ENCODE results near the gene CFAP45. TPM values are rescaled to one million over a fixed set of nuclear protein-coding genes. Genes with fewer than 3 reads are reported as not detected.

The CFAP45 gene
- total and polyA plus RNA-seq, 2 experiments from 2014 or later: 0.43 TPM; not detected in 1

DNA sequence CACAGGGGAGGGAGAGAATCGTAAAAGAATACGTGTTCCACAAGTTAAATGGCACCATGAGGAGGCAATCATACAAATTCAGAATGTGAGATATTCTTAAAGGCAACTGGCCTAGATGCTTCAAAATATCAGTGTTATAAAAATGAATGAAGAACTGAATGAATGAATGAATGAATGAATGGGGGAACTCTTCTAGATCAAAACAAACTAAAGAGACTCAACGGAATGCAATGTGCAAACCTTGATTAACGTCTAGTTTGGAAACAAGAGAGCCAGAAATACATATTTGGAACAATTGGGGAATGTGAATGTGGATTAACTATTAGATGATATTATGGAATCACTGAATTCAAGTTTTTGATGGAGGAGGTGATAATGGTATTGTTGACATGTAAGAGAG is 16.8 kb downstream of the CFAP45 start:
- Histone ChIP-seq H3K4me2 (no peak overlapping the region), H2AFZ (no peak overlapping the region), H3K4me1 (ENCODE audit: insufficient read depth) (peaks cover 2% of the 10 kb centered on the region), H3K27me3 (no peaks in the 10 kb centered on the region), H3K4me3 (no peak overlapping the region), H3K9me2 (replicated peaks; ENCODE audit: insufficient read depth) (no peaks in the 10 kb centered on the region), H3K9me3 (ENCODE audit: low read depth) (no peaks in the 10 kb centered on the region), H4K20me1 (ENCODE audit: insufficient read depth, poor library complexity, severe bottlenecking) (no peaks in the 10 kb centered on the region), H3K36me3 (replicated peaks; ENCODE audit: insufficient read depth, low read depth) (no peaks in the 10 kb centered on the region), H3K79me2 (no peaks in the 10 kb centered on the region), H3K27ac (no peak overlapping the region)
- WGBS (ENCODE audit: low lambda C conversion rate, missing lambda C conversion rate): 66% methylated on average over 4 of the region's 4 CpGs
- TF ChIP-seq, protein P1, sequence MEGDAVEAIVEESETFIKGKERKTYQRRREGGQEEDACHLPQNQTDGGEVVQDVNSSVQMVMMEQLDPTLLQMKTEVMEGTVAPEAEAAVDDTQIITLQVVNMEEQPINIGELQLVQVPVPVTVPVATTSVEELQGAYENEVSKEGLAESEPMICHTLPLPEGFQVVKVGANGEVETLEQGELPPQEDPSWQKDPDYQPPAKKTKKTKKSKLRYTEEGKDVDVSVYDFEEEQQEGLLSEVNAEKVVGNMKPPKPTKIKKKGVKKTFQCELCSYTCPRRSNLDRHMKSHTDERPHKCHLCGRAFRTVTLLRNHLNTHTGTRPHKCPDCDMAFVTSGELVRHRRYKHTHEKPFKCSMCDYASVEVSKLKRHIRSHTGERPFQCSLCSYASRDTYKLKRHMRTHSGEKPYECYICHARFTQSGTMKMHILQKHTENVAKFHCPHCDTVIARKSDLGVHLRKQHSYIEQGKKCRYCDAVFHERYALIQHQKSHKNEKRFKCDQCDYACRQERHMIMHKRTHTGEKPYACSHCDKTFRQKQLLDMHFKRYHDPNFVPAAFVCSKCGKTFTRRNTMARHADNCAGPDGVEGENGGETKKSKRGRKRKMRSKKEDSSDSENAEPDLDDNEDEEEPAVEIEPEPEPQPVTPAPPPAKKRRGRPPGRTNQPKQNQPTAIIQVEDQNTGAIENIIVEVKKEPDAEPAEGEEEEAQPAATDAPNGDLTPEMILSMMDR (IDR thresholded peaks at IDR 0.05; ENCODE audit: poor library complexity): no peak
- TF ChIP-seq EZH2phosphoT487 (IDR thresholded peaks at IDR 0.05; ENCODE audit: low read depth, severe bottlenecking, unreplicated experiment): no peak
- no peak for TF ChIP-seq EZH2 (IDR thresholded peaks at IDR 0.05; ENCODE audit: borderline replicate concordance)
- no peak for DNase-seq (ENCODE audit: low spot score)

DNA sequence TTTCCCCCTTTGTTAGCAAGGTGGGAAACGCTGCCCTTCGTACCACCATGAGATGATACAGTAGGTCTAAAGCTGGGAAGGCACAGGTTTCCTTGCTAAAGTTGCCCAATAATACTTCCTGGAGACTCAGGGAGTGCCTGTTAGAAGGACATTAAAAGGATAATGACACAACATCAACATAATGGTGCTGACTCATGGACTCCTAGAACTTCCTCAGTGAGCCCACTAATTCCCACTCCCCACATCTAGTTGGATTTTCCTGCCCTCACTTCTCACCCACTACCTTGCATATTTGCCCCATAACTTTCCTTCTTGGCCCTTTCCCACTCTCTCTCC is 17.5 kb downstream of the CFAP45 start:
- Histone ChIP-seq H4K20me1 (ENCODE audit: insufficient read depth, poor library complexity, severe bottlenecking) (no peaks in the 10 kb centered on the region), H3K27ac (peak overlapping the region; percentile 37), H3K36me3 (replicated peaks; ENCODE audit: insufficient read depth, low read depth) (no peaks in the 10 kb centered on the region), H3K9me2 (replicated peaks; ENCODE audit: insufficient read depth) (no peaks in the 10 kb centered on the region), H3K4me3 (no peak overlapping the region), H3K79me2 (no peaks in the 10 kb centered on the region), H3K9me3 (ENCODE audit: low read depth) (no peaks in the 10 kb centered on the region), H3K27me3 (no peaks in the 10 kb centered on the region), H3K4me1 (ENCODE audit: insufficient read depth) (peaks cover 2% of the 10 kb centered on the region), H3K4me2 (no peak overlapping the region), H2AFZ (no peak overlapping the region)
- TF ChIP-seq EZH2phosphoT487 (IDR thresholded peaks at IDR 0.05; ENCODE audit: low read depth, severe bottlenecking, unreplicated experiment) (no peak), EZH2 (IDR thresholded peaks at IDR 0.05; ENCODE audit: borderline replicate concordance) (no peak)
- TF ChIP-seq, protein P1 (IDR thresholded peaks at IDR 0.05; ENCODE audit: poor library complexity): no peak
- 93% methylated on average over 2 of the region's 2 CpGs for WGBS (ENCODE audit: low lambda C conversion rate, missing lambda C conversion rate)
- no peak for DNase-seq (ENCODE audit: low spot score)

- no peaks in the 10 kb centered on the region for H3K36me3 ChIP-seq (replicated peaks; ENCODE audit: insufficient read depth, low read depth)
- H3K4me1 ChIP-seq (ENCODE audit: insufficient read depth): peaks cover 2% of the 10 kb centered on the region
- WGBS (ENCODE audit: low lambda C conversion rate, missing lambda C conversion rate): 68% methylated on average over 6 of the region's 6 CpGs
- no peak overlapping the region for H3K4me2 ChIP-seq
- no peaks in the 10 kb centered on the region for H3K79me2 ChIP-seq
- peak overlapping the region; percentile 37 for H3K27ac ChIP-seq
- no peaks in the 10 kb centered on the region for H3K9me2 ChIP-seq (replicated peaks; ENCODE audit: insufficient read depth)
- TF ChIP-seq EZH2 (IDR thresholded peaks at IDR 0.05; ENCODE audit: borderline replicate concordance) (no peak), EZH2phosphoT487 (IDR thresholded peaks at IDR 0.05; ENCODE audit: low read depth, severe bottlenecking, unreplicated experiment) (no peak)
- TF ChIP-seq, protein P1 (IDR thresholded peaks at IDR 0.05; ENCODE audit: poor library complexity): no peak
- H2AFZ ChIP-seq: no peak overlapping the region
- H3K4me3 ChIP-seq: no peak overlapping the region
- peak; percentile 91 for DNase-seq (ENCODE audit: low spot score)
- H3K27me3 ChIP-seq: no peaks in the 10 kb centered on the region
- H4K20me1 ChIP-seq (ENCODE audit: insufficient read depth, poor library complexity, severe bottlenecking): no peaks in the 10 kb centered on the region
- no peaks in the 10 kb centered on the region for H3K9me3 ChIP-seq (ENCODE audit: low read depth)
Measured at GRCh38 chr1:159881622-159882526, 18.1 kb downstream of the CFAP45 start.
